HG03175 (cell line): Measurements from ENCODE around the gene INSYN2B.
A peak's percentile ranks its signal among the peaks of the same experiment; 100 is the strongest.

ENCODE experiments used
- ATAC-seq: cut with Tn5 transposase; IDR thresholded peaks from one replicate; pipeline ENCODE4 v1.9.1; 2021; ENCODE audit warnings: mild to moderate bottlenecking, moderate library complexity; ENCODE audit not compliant: unreplicated experiment

Gene INSYN2B

DNA sequence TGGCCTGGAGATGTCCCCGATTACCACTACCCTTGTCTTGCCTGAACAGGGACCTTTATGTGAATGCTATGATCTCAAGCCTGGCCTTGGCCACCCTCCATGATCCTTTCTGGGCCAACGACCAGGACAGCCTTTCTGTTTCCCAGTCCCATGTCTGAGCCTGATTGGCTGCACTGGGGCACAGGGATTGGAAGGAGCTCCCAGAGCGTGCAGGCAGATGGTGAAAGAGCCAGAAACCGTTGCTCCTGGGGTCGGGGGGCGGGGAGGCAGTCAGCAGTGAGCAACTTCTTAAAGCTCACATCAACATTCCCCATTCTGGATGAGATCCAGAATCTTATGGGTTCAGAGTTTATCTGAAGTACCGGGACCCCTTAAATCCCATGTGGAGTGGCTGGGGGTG, 84.4 kb downstream of the INSYN2B start:
- no peak for ATAC-seq

DNA sequence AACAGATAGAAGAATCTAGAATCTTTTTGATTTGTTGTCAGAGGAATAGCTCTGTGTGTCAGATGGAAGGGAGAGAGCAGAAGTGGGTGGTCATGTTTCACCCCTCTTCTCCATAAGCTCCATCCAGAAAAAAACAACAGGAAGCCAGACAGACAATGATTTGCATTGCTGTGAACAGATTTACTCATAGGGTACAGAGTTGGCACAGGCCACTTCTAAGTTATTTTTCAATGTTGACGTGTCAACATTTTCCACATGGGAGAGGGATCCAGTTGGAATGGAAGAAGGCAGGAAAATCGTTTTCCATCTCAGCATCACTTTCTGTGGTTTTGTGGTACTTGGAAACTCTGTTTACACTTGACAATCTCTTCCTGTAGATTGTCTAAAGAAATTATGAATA, 86.7 kb downstream of the INSYN2B start:
- no peak for ATAC-seq

DNA sequence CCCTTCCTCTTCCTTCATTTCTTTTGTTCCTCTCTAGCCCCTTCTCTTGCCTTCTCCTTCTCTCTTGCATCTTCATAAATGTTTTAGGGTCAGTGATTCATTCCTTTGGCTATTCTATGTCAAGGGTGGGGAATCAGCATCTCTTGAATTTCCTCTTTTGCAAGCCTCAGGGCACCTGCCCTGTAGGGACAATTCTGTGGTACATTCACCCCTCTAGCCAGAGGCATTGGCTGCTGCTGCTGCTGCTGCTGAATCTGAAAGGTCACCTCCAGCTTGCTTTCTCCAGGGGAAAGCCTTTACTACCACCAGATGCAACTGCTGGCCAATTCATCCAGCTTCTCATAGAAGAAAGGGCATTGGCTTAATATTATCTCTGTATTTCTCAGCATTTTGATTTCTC, 87.3 kb downstream of the INSYN2B start:
- ATAC-seq = no peak

DNA sequence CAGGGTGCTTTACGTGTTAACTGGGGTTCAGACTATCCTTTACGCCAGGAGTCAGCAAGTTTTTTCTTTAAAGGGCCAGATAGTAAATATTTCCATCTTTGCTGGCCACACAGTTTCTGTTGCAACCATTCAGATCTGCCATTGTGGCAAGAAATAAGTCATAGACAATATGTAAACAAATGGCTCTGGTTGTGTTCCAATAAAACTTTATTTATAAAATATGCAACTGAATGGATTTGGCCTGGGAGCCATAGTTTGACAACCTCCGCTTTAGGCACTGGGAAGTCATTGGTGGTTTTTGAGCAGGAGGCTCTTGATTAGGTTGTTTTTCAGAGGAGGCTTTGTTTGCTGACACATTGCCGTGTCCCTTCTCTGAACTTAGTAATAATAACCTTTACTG, 90.7 kb downstream of the INSYN2B start:
- no peak for ATAC-seq

DNA sequence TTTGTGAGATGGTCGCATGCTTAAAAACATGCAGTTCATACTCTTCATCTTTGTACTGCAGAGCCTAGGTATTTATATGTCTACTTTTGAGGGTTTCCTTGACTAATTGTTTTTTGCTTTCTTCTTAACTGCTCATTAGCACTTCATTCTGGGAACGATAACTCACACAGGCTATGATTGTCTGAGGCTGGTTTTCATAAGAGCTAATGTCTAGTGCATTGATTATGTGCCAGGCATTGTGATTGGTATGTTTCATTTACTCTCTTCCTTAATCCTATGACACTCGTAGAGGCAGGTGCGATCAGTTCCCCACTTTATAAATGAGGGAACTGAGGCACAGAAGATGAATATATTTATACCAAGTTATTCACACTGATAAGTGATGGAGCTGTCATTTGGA, 93.6 kb downstream of the INSYN2B start:
- no peak for ATAC-seq

DNA sequence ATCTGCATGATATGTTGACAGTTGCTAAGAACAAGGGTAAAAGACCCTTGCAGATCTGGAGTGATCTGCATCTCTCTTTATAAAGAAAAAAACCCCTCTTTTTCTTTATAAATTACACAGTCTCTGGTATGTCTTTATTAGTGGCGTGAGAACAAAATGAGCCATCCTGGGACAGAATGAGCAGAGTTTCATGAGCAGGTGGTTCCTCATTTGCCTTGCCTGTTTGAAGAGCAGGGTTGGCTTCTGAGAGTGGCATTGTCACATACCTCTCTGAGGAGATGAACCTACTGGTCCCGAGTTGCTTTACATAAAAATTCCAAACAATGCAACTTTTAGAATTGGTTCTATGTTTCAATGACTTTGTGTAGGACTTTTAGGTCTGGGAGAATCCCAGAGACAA, 94.3 kb downstream of the INSYN2B start:
- ATAC-seq = no peak

DNA sequence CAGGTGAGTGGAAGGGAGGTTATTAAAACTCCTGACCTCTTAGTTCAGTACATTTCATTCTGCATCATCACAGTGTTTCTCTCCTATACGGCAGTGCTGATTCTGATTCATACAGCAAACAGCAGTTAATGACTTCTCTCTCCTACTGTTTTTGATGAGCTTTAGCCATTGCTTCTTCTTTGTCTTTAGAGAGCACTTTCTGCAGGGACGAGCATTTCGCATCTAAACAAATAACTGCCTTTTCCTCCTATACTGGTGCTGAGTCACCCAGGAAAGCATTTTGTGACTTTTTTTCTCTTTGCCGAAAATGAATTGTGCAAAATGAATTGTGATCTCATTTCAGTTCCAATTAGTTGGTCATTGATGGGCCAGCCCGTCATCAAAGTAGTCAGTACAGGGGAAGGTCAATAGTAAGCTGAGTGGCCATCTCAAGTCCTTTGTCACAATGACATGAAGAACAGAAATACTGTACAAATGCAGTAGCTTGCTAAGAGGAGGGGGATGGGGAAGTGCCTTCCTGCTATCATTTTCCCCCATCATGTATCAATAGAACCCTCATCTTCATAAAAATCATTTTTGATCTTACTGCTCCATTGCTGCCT, 98.5 kb downstream of the INSYN2B start:
- no peak for ATAC-seq

DNA sequence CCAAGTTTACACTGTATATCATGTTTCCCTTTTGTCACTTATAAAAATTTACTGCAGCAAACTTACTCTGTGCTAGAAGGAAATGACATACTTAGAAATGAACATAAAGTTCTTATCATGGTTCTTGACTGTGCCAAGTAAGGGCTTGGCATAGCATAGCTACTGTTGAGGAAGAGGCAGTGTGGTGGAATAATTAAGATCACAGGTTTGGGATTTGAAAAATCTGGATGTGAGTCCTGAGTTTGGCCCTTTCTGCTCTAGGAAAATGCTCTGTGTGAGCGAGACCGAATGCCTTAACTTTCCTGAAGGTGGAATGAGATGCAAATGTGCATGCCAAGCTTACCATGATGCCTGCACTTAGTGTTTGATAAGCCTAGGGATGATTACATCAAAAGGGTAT, 99.5 kb downstream of the INSYN2B start:
- ATAC-seq = no peak

DNA sequence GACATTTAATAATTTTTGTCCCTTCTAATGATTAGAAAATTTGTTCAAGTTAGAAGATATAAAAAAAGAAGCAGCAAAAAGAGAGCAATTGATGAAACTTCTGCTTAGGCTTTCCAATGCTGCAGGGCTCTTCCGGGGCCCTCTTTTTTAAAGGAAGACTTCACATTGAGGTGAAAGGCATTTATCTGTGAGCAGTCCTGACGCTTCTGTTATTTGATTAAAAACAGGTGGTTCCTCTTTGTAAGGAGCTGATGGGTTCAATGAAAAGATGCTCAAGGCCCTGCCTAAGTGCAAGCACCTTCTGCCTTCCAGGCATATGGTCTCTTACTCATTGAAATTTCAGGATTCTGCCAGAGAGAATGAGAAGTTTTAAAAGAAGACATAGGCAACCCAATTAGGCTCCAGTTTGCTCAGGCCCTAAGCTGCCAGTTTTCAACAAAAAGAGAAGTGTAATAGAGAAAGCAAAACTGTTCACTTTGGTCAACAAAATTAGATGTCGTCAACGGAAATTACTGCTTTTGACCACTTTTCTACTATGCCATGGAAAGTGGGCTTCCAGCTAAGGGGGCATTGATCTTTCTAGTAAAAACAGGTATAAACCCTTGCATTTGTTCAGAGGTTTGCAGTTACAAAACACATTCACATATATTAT, 100.2 kb downstream of the INSYN2B start:
- ATAC-seq = peak; percentile 66

DNA sequence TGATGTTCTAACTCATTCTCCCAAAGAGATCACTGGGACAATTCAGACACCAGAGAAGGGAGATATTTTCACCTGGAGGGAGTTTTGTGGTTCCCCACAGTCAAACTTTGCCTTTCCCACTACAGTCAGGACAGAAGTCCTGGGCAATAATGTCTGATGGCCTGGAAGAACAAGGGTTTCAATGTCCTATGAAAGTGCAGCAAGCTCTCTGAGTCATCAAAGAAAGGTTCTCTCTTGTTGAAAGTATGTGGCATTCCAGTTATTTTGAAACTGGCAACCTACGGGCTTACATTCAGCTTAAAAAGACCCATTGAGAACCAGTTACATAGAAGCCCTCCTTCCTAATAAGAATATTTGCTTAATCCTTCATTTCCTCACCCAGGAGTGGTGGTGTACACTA, 103.9 kb downstream of the INSYN2B start:
- ATAC-seq = no peak

DNA sequence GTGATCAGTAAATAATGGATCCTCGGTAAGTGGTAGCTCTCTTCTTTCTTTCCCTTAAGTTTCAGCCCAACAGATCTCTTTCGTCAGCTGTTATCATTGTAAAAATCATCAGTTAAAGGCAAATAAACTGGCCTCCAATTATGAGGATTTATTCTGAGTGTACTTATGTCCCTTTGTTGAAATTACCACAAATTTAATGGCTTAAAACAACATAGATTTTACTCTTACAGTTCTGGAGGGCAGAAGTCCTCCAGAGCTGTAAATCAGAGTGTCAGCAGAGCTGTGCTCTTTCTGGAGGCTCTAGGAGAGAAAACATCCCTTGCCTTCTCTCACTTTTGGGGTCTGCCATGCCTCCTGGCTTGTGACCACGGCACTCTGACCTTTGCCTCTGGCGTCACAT, 104.6 kb downstream of the INSYN2B start:
- ATAC-seq = no peak

DNA sequence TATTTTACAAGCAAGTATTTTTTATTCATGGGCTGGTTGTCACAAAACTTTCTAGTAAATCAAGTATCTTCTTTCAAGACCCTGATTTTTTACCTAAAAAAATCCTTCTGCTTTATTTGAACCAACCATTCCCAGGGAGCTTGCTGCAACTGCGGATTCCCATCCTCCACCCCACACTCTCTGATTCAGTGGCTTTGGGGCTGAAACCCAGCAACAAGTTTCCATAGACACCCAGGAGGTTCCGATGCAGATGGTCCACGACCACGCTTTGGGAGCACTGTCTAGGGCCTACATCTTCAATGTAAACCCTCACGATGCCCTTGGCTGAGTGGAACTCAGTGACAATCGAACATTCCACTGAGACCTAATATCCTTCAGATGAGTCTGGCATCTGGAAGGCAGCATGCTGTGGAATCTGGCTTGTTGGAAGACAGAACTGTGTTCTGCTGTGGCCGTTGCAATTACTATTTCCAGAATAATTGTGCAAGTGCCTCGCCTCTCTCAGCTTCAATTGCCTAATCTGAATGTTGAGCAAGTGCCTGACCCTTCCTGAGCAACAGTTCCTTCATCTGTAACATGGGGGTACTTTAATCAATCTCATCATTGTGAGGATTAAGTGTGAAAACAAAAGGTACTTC, 105.1 kb downstream of the INSYN2B start:
- no peak for ATAC-seq

DNA sequence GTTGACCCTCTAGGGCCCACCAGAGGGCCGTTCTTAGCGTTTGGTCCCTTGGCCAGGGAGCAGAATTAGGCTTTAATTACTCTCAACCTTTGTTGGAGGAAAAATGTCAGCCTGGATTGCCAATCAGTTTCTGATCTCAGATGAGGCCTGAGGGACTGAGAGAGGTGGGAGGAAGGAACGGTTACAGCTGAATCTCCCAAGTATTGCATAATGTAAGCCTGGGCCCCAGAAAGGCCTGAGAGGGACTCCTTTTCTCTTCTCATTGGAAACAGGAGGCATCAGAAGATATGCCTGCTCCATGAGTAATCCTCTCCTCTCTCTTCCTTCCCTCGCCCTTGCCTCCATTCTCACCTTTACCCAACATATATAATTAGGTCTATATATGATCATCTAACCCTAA, 105.7 kb downstream of the INSYN2B start:
- no peak for ATAC-seq

DNA sequence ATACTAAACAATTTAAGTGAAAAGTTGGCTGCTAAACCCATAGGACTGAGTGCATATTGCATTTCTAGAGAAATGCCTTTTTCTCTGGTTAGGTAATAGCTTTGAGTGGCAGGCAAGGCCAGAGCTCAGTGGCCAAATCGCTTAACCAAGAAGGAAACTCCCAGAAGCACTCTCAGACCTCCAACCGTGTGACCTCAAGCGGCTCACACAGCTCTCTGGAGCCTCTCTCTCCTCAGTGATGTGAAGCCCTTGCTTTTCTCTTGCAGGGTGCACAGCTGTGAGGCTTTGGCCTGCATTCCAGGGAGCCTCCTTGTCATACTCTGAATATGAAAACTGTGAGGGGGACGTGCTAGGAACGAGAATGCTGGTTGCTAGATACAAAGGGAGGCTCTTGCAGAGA, 106.7 kb downstream of the INSYN2B start:
- no peak for ATAC-seq

DNA sequence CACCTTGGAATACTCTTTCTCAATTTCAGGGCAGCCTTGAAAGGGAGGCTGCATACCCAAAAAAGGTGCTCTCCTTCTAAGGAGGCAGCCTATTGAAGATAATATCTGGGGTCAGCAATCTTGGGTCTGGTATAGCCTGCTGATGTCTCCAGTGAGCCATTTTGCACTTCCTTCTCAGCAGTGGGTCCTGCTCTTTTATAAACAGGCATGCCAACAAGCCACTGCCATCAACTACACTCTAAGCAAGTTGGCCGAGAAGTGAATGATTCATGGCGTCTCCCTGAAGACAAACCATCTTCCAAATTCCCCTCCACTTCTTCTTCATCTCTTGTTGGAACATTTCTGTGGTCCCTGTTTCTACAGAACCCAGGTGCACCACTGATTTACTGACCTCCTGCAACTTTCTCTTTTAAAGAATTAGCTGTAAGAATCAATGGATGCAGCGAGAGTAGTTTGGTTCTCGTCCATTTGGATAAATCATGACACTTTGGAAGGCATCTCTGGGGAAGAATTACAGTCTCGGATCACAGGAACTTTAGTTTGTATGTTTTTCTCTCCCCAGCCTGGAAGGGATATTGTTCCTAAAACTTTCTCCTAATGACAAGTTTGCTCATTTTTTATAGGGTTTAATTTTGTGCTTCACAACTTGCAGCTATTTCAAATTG, 108.3 kb downstream of the INSYN2B start:
- no peak for ATAC-seq

DNA sequence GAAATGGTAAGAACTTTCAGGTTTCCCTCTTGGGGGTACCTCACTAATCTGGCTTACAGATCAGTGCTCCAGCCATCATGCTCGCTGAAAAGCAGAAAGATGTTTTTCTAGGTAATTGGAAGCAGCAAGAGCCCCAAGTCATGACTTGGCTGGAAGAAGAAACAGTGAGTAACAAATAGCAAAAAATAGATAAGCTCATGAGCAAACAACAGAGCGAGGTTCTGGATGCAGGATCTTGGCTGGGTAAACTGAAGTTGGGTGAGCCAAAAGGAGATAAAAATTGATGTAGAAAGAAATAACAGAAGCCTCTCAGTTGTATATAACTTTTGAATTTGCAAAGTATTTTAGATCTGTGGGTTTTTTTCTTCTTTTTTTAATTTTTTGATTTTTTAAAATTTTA, 110.1 kb downstream of the INSYN2B start:
- ATAC-seq = no peak

DNA sequence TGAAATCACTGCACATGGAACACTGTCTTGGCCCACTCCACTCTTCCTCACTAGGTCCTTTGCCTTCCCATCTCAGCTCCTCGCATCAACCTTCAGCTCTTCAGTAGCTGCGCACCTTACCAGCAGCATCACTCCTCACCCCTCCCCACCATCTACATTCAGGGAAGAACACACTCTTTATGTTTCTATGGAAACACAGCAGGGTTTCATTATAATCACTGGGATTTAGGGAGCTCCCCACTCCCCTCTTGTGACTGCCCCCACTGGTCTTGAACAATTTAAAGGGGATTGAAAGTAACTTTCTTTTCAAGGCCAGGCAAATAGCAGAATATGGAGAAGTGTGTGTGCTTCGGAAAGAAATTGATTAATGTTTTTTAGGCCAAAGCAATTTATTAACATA, 111.2 kb downstream of the INSYN2B start:
- ATAC-seq = no peak

DNA sequence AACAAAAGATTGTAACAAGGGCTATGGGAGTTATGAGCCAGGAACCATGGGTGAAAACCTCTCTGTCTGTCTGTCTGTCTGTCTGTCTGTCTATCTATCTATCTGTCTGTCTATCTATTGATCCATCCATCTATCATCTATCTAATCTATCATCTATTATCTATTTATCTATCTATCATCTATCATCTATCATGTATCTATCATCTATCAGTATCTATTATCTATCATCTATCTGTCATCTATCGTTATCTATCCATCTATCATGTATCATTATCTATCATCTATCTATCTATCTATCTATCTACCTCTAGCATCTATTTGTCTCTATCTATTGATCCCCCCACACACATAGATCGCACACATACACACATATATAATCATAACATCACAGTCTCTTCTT, 112.9 kb downstream of the INSYN2B start:
- ATAC-seq = no peak

DNA sequence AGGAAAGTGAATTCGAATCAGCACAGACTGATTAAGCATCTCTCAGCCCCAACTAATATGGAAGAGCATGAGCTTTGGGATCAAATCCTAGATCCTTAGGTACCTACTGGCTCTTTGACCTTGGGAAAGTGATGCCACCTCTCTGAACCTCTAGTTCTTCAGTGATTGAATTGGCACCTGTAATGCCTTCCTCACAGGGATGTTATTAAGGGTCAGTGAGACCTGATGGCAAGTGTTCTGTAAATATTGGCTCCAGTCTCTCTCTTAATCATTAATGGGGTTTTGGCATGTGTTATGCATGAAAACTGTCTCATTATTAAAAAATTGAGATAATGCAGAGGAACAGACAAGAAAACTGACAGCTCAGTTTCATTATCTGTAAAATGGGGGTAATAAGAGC, 115.8 kb downstream of the INSYN2B start:
- no peak for ATAC-seq

DNA sequence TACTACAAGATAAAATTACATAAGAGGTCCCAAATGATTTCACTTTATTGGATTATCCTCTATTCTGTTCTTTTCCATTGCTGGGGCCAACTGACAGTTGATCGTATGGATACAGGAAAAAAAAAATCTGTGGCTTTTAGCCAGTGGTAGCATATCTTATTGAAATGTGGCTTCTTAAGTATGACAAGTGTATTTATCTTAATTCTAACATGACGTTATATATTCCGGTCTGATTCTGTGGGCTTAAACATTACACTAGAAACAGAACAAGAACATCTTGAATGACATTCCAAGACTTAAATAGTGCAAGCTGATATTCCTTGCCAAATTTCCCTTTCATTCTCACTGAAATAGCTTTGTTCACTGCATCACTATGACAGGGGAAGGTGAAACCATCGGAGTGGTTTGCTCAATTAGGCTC, 117.9 kb downstream of the INSYN2B start:
- no peak for ATAC-seq

DNA sequence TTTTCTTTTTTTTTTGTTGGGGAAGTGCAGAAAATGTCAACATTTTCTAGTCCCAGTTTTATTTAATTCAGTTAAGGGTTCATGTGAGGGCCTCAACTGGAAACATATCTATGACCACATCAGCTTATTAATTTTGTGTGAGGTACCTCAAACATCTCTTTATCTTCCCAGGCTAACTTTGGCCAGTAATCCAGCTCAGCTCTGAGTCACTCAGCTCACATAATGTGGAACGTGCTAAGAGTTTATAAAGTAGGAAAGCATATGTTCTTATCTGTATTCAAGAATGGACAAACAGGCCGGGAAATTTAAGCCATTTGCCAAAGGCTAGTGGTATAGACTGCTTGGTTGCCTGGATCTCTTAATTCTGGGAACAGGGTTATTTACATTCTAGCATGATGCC, 118.4 kb downstream of the INSYN2B start:
- no peak for ATAC-seq

DNA sequence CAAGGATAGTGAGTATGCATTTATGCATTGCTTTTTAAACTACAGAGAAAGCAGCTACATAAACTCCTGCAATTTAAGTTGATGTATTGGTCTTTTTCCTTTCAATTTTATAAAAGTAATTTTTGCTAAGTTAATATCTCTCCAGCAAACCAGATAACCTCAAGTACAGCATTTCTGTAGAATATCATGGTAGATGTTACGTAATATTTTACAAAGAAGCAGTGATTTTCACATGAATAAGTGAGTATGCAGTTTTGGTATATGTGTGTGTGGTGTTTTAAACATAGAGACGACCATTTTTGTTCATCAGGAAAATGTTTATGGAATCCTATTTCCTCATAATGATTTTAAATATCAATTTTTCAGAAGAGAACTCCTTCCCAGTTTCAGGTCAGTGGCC, 118.9 kb downstream of the INSYN2B start:
- ATAC-seq = no peak
